Activated T-cell treated with anti-CD3 and anti-CD28 coated beads for 48 hours (primary cell): ENCODE results near the gene LRCH3.
"Not testable (repeated sequence)": the region's sequence is repeated elsewhere in the genome, so short reads cannot be mapped to it uniquely, and the experiment has no call there.

ENCODE experiments used
- DNase-seq: peaks from one replicate; pipeline ENCODE4 v3.0.0-alpha.2; 2020; ENCODE audit warnings: low read depth

The LRCH3 gene

GRCh38 chr3:197883541-197883940 lies 92.5 kb downstream of the LRCH3 start:
- no peak for DNase-seq

GRCh38 chr3:197884330-197884729 lies 93.3 kb downstream of the LRCH3 start:
- not testable (repeated sequence) for DNase-seq

- DNase-seq: not testable (repeated sequence)
These were observed 95.0 kb downstream of the LRCH3 start for GRCh38 chr3:197886052-197886451.

GRCh38 chr3:197887430-197888053 lies 96.5 kb downstream of the LRCH3 start:
- DNase-seq: not testable (repeated sequence)

- DNase-seq: no peak
These were observed 97.5 kb downstream of the LRCH3 start for GRCh38 chr3:197888511-197888910.

GRCh38 chr3:197889204-197889930 lies 98.3 kb downstream of the LRCH3 start:
- no peak for DNase-seq

- DNase-seq: no peak
These were observed 99.6 kb downstream of the LRCH3 start for GRCh38 chr3:197890693-197891092.

- no peak for DNase-seq
These were observed 101.1 kb downstream of the LRCH3 start for GRCh38 chr3:197892162-197892561.

- DNase-seq: no peak
These were observed 105.4 kb downstream of the LRCH3 start for GRCh38 chr3:197896421-197896820.

- no peak for DNase-seq
These were observed 108.9 kb downstream of the LRCH3 start for GRCh38 chr3:197899833-197900478.

- no peak for DNase-seq
These were observed 110.6 kb downstream of the LRCH3 start for GRCh38 chr3:197901626-197902025.

GRCh38 chr3:197906023-197906849 lies 115.2 kb downstream of the LRCH3 start:
- DNase-seq: peak; percentile 81

- no peak for DNase-seq
These were observed 115.8 kb downstream of the LRCH3 start for GRCh38 chr3:197906850-197907187.

GRCh38 chr3:197907196-197907595 lies 116.1 kb downstream of the LRCH3 start:
- no peak for DNase-seq

- not testable (repeated sequence) for DNase-seq
These were observed 117.5 kb downstream of the LRCH3 start for GRCh38 chr3:197908550-197908949.

- DNase-seq: no peak
These were observed 118.1 kb downstream of the LRCH3 start for GRCh38 chr3:197908957-197909701.

- DNase-seq: no peak
These were observed 121.9 kb downstream of the LRCH3 start for GRCh38 chr3:197912741-197913476.

GRCh38 chr3:197913641-197914380 lies 122.8 kb downstream of the LRCH3 start:
- no peak for DNase-seq

- not testable (repeated sequence) for DNase-seq
These were observed 130.6 kb downstream of the LRCH3 start for GRCh38 chr3:197921429-197922275.
